ENCODE data around the gene SLC43A2.
"Not testable (repeated sequence)": the region's sequence is repeated elsewhere in the genome, so short reads cannot be mapped to it uniquely, and the experiment has no call there.

The SLC43A2 gene

GRCh38 chr17:1533661-1534325 lies 94.8 kb downstream of the SLC43A2 start:
- DNase-seq = no peak

- peak in 1 of 2 experiments; percentile 27 for DNase-seq
Measured at GRCh38 chr17:1532836-1533602, 95.6 kb downstream of the SLC43A2 start.

GRCh38 chr17:1529863-1530262 lies 98.8 kb downstream of the SLC43A2 start:
- no peak for DNase-seq

- DNase-seq = not testable (repeated sequence)
Measured at GRCh38 chr17:1526876-1527275, 101.8 kb downstream of the SLC43A2 start.

GRCh38 chr17:1522626-1523025 lies 106.0 kb downstream of the SLC43A2 start:
- no peak for DNase-seq

- DNase-seq = no peak
Measured at GRCh38 chr17:1521086-1521640, 107.5 kb downstream of the SLC43A2 start.

- DNase-seq = no peak
Measured at GRCh38 chr17:1519678-1520077, 109.0 kb downstream of the SLC43A2 start.
